Measurements from ENCODE around the gene NXPH3.

DNA sequence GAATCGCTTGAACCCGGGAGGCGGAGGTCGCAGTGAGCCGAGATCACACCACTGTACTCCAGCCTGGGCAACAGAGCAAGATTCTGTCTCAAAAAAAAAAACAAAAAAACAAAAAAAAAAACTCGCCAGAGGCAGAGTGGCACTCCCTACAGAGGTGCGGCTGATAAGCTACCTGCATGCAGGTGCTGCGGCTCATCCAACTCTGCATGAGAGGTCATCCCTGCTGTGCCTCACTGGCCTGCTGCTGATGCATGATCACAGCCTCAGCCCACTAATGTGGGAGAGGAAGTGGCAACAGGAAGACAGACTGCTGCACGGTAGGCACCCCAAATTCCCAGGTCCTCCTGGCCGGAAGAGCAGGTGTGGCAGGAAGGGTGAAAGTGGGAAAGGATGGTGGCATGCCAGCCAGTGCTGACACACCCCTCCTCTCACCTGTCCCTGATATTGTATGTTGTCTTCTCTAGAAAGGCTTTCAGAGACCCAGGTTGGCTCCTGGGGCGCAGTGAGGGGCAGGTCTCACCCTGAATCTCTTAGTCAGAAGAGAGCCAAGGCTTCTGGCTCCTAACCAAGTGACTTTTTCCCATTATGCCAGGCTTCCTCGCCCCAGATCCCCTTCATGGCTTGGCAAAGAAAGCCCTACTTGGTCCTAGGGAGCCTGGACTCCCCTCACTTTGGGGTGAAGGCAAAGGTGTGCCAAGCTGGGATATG lies 11.8 kb downstream of the NXPH3 start:
- no peak for TF ChIP-seq EZH2 (IDR thresholded peaks at IDR 0.05; ENCODE audit: insufficient read depth, poor library complexity, severe bottlenecking)
- TF ChIP-seq EZH2phosphoT487 (IDR thresholded peaks at IDR 0.05; ENCODE audit: insufficient read depth, low read depth), result no peak
